Mesothelial cell of epicardium (in vitro differentiated cells): ENCODE results near the gene CEP41. TPM values are rescaled to one million over a fixed set of nuclear protein-coding genes. Genes with fewer than 3 reads are reported as not detected.
"Not testable (repeated sequence)": the region's sequence is repeated elsewhere in the genome, so short reads cannot be mapped to it uniquely, and the experiment has no call there.

Experiments
- DNase-seq, 2 experiments: peaks; one replicate each; pipeline ENCODE4 v3.0.0; 2021; ENCODE audit warnings: low spot score in 2 of 2; ENCODE audit not compliant: unreplicated experiment in 2 of 2
- H3K27ac Mint-ChIP-seq: 2 replicates; pipeline ENCODE4 v1.8.0; 2021; ENCODE audit warnings: mixed read lengths
- H3K27me3 Mint-ChIP-seq: 2 replicates; pipeline ENCODE4 v1.8.0; 2021; ENCODE audit warnings: low read depth, mixed read lengths
- H3K36me3 Mint-ChIP-seq: 2 replicates; pipeline ENCODE4 v1.8.0; 2021; ENCODE audit warnings: mixed read lengths
- H3K4me1 Mint-ChIP-seq: 2 replicates; pipeline ENCODE4 v1.8.0; 2021; ENCODE audit warnings: mixed read lengths
- H3K4me3 Mint-ChIP-seq: 2 replicates; pipeline ENCODE4 v1.8.0; 2021; ENCODE audit warnings: mild to moderate bottlenecking, moderate library complexity, mixed read lengths
- H3K9me3 Mint-ChIP-seq: 2 replicates; pipeline ENCODE4 v1.8.0; 2021; ENCODE audit warnings: mixed read lengths
- total RNA-seq: library from RNA; stranded (reverse); gene quantifications from 3 replicates; pipeline ENCODE4 v1.2.1, GENCODE V29; 2021
- TF ChIP-seq, protein P1 (sequence below): fragments of 200-600 bp; sonication (generic); IDR thresholded peaks from one replicate; pipeline ENCODE4 v1.5.0; 2021; ENCODE audit warnings: antibody characterized with exemption; ENCODE audit not compliant: unreplicated experiment

CEP41 gene
- total RNA-seq, 1 donor from 2014 or later: 22.5 TPM

GRCh38 chr7:130379532-130379920 lies 61.3 kb downstream of the CEP41 start:
- Mint-ChIP-seq H3K4me1 (peaks cover 23% of the 10 kb centered on the region), H3K9me3 (peaks cover 21% of the 10 kb centered on the region), H3K4me3 (no peak overlapping the region), H3K27me3 (no peaks in the 10 kb centered on the region), H3K27ac (peak overlapping the region; percentile 88), H3K36me3 (peaks cover 16% of the 10 kb centered on the region)
- TF ChIP-seq, protein P1, sequence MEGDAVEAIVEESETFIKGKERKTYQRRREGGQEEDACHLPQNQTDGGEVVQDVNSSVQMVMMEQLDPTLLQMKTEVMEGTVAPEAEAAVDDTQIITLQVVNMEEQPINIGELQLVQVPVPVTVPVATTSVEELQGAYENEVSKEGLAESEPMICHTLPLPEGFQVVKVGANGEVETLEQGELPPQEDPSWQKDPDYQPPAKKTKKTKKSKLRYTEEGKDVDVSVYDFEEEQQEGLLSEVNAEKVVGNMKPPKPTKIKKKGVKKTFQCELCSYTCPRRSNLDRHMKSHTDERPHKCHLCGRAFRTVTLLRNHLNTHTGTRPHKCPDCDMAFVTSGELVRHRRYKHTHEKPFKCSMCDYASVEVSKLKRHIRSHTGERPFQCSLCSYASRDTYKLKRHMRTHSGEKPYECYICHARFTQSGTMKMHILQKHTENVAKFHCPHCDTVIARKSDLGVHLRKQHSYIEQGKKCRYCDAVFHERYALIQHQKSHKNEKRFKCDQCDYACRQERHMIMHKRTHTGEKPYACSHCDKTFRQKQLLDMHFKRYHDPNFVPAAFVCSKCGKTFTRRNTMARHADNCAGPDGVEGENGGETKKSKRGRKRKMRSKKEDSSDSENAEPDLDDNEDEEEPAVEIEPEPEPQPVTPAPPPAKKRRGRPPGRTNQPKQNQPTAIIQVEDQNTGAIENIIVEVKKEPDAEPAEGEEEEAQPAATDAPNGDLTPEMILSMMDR: no peak
- no peak for DNase-seq

GRCh38 chr7:130379019-130379418 lies 61.8 kb downstream of the CEP41 start:
- Mint-ChIP-seq H3K27ac (peak overlapping the region; percentile 88), H3K27me3 (no peaks in the 10 kb centered on the region), H3K4me1 (peaks cover 28% of the 10 kb centered on the region), H3K9me3 (peaks cover 21% of the 10 kb centered on the region), H3K4me3 (no peak overlapping the region), H3K36me3 (peaks cover 16% of the 10 kb centered on the region)
- DNase-seq: no peak
- TF ChIP-seq, protein P1: no peak

GRCh38 chr7:130377178-130377577 lies 63.6 kb downstream of the CEP41 start:
- TF ChIP-seq, protein P1: no peak
- H3K36me3 Mint-ChIP-seq: peaks cover 16% of the 10 kb centered on the region

GRCh38 chr7:130376461-130376860 lies 64.4 kb downstream of the CEP41 start:
- peaks cover 53% of the 10 kb centered on the region for H3K4me1 Mint-ChIP-seq
- H3K9me3 Mint-ChIP-seq: peaks cover 25% of the 10 kb centered on the region
- not testable (repeated sequence) for H3K27me3 Mint-ChIP-seq, H3K4me3 Mint-ChIP-seq, H3K27ac Mint-ChIP-seq, DNase-seq
- H3K36me3 Mint-ChIP-seq: peaks cover 16% of the 10 kb centered on the region

More at GRCh38 chr7:130377178-130377577, 63.6 kb downstream of the CEP41 start:
- H3K4me1 Mint-ChIP-seq: peaks cover 46% of the 10 kb centered on the region
- no peak overlapping the region for H3K4me3 Mint-ChIP-seq
- no peaks in the 10 kb centered on the region for H3K27me3 Mint-ChIP-seq
- DNase-seq: no peak
- peaks cover 21% of the 10 kb centered on the region for H3K9me3 Mint-ChIP-seq
- no peak overlapping the region for H3K27ac Mint-ChIP-seq

DNA sequence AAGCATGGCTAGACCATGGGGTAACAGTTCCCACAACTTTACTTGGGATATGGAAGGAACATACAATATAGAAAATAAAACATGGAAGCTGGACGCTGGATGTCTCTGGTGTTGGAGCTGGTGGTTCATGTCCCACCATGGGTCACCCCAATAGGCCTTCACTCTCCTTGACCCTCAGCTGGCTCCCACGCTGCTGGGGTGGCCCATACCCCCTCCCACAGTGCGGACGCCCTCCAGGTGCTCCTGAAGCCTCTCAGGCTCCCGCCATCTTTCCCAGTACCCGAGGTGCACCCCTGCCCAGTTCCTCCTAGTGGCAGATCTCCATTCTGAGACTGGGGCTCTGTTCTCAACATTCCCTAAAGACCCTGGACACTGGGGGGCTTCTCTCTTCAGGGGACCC lies 66.3 kb downstream of the CEP41 start:
- DNase-seq: no peak
- Mint-ChIP-seq H3K9me3 (peaks cover 25% of the 10 kb centered on the region), H3K4me1 (peaks cover 49% of the 10 kb centered on the region), H3K27ac (peak overlapping the region; percentile 100), H3K36me3 (peaks cover 16% of the 10 kb centered on the region), H3K27me3 (no peaks in the 10 kb centered on the region), H3K4me3 (no peak overlapping the region)
- TF ChIP-seq, protein P1: no peak

DNA sequence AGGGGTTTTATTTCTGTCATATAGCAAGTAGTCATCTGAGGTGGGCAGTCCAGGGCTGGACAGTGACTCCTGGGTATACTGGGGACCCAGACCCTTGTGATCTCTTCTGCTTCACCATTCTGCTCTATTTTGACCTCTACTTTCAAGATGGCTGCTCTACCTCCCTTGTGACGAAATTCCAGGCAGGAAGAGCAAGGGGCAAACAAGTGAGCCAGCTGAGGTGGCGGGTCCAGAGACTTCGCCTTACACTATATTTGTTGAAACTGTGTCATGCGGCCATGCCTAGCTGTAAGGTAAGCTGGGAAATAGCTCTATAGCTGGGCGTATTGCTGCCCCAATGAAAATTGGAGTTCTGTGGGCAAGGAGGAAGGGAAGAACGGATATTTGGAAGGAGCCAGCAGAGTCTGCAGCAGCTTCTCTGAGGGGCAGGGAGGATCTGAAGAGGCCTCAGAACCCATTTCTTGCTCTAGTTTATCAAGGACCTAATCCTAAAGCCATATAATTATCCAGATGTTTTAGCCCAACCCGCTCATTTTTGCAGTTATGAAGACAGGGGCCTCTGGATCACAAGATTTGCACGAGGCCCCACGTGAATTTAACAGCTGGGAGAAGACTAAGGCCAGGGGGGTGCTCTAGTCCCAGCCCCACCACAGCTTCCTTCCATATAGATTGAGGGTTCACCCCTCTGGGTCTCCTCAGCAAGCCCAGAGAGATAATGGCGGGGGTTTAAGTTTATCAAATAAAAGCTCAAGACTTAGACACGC lies 68.2 kb downstream of the CEP41 start:
- Mint-ChIP-seq H3K27me3 (no peaks in the 10 kb centered on the region), H3K9me3 (peaks cover 18% of the 10 kb centered on the region), H3K4me3 (no peak overlapping the region), H3K27ac (peak overlapping the region; percentile 100), H3K4me1 (peaks cover 56% of the 10 kb centered on the region), H3K36me3 (peaks cover 13% of the 10 kb centered on the region)
- no peak for DNase-seq
- TF ChIP-seq, protein P1: no peak
